Uterus (tissue), 4 donors: Measurements from ENCODE around the gene PRR13. TPM values are rescaled to one million over a fixed set of nuclear protein-coding genes. Genes with fewer than 3 reads are reported as not detected.
"Not testable (repeated sequence)": the region's sequence is repeated elsewhere in the genome, so short reads cannot be mapped to it uniquely, and the experiment has no call there.

Source experiments
- DNase-seq, 2 donors: peaks; one replicate each; pipeline ENCODE4 v3.0.0-alpha.2; 2019 to 2020
- H3K27ac ChIP-seq, 2 donors: fragments of 200-600 bp; sonication (generic); 1 replicate in 1 of 2; 2 replicates in 1 of 2; pipeline ENCODE4 v1.5.1; 2016 to 2018
- H3K27me3 ChIP-seq, 2 donors: fragments of 200-600 bp; sonication (generic); one replicate each; pipeline ENCODE4 v1.5.1; 2018 to 2019; ENCODE audit warnings: control low read depth in 1 of 2
- H3K36me3 ChIP-seq, 2 donors: fragments of 200-600 bp; sonication (generic); one replicate each; pipeline ENCODE4 v1.5.1; 2019; ENCODE audit warnings: control low read depth in 1 of 2
- H3K4me1 ChIP-seq, 2 donors: fragments of 200-600 bp; sonication (generic); one replicate each; pipeline ENCODE4 v1.5.1; 2018 to 2019; ENCODE audit warnings: control low read depth in 1 of 2
- H3K4me3 ChIP-seq, 2 donors: fragments of 200-600 bp; sonication (generic); 1 replicate in 1 of 2; 2 replicates in 1 of 2; pipeline ENCODE4 v1.5.1; 2018 to 2019; ENCODE audit warnings: mild to moderate bottlenecking in 1 of 2
- H3K9me3 ChIP-seq, 2 donors: fragments of 200-600 bp; sonication (generic); one replicate each; pipeline ENCODE4 v1.5.1; 2019; ENCODE audit warnings: control low read depth in 1 of 2
- POLR2A ChIP-seq, 2 donors: fragments of 450-650 bp; IDR thresholded peaks; one replicate each; pipeline ENCODE4 v1.6.1; 2016; ENCODE audit warnings: antibody characterized with exemption in 2 of 2, mild to moderate bottlenecking in 1 of 2, moderate library complexity in 1 of 2
- intact Hi-C: fragments of 100-400 bp; cut with DNase I; formaldehyde crosslinking; loops from one replicate; pipeline ENCODE4 v1.15.1; 2023; ENCODE audit warnings: low total_unique reads
- total RNA-seq, 4 donors: library from RNA; depleted of rRNA in 3 of 4; stranded (reverse); fragments of >200 nt in 3 of 4; gene quantifications; one replicate each; pipeline versions ENCODE4 v1.1.0 to v1.2.4, GENCODE V29; 2014 to 2023
- TF ChIP-seq, protein P1 (sequence below), 4 experiments: fragments of 200-600 bp in 2 of 4; fragments of 450-650 bp in 2 of 4; sonication (generic) in 2 of 4; IDR thresholded peaks; one replicate each; pipeline ENCODE4 v1.5.1; 2016 to 2019; ENCODE audit warnings: antibody characterized with exemption in 4 of 4, mild to moderate bottlenecking in 2 of 4, moderate library complexity in 1 of 4
- donor health status: DM: yes; HTN: yes; CAD: no.

The PRR13 gene
- total RNA-seq, 4 donors from 2014 or later = 2.6 to 88.2 (median 20.1) TPM

DNA sequence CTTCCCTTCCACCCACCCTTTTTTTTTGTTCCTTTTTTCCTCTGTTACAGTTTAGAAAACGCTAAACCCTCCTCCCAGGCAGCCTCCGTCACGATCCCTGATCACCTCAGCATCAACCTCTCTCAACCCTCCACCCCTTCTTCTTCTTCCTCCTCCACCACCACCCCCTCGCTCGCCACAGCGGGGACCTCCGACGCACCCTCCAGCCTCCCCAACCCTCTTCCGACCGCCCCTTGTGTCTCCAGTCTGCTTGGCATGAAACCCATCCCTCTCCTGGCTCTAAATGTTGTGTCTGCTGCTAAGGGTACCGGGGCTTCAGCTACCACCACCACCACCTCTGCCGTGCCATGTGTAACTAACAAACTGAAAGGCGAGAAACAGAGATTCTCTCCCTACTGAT lies 33.3 kb downstream of the PRR13 start:
- TF ChIP-seq, protein P1, sequence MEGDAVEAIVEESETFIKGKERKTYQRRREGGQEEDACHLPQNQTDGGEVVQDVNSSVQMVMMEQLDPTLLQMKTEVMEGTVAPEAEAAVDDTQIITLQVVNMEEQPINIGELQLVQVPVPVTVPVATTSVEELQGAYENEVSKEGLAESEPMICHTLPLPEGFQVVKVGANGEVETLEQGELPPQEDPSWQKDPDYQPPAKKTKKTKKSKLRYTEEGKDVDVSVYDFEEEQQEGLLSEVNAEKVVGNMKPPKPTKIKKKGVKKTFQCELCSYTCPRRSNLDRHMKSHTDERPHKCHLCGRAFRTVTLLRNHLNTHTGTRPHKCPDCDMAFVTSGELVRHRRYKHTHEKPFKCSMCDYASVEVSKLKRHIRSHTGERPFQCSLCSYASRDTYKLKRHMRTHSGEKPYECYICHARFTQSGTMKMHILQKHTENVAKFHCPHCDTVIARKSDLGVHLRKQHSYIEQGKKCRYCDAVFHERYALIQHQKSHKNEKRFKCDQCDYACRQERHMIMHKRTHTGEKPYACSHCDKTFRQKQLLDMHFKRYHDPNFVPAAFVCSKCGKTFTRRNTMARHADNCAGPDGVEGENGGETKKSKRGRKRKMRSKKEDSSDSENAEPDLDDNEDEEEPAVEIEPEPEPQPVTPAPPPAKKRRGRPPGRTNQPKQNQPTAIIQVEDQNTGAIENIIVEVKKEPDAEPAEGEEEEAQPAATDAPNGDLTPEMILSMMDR (IDR thresholded peaks at IDR 0.05) = no peak
- TF ChIP-seq POLR2A (IDR thresholded peaks at IDR 0.05) = no peak
- no peaks in the 10 kb centered on the region for H3K27me3 ChIP-seq
- H3K4me3 ChIP-seq = no peak overlapping the region
- no peaks in the 10 kb centered on the region for H3K9me3 ChIP-seq
- peaks cover 5 to 15% of the 10 kb centered on the region in 2 donors for H3K4me1 ChIP-seq
- H3K27ac ChIP-seq = peak overlapping the region; percentile 9 to 57
- H3K36me3 ChIP-seq = no peaks in the 10 kb centered on the region
- intact Hi-C loops = no loop called here
- no peak for DNase-seq

DNA sequence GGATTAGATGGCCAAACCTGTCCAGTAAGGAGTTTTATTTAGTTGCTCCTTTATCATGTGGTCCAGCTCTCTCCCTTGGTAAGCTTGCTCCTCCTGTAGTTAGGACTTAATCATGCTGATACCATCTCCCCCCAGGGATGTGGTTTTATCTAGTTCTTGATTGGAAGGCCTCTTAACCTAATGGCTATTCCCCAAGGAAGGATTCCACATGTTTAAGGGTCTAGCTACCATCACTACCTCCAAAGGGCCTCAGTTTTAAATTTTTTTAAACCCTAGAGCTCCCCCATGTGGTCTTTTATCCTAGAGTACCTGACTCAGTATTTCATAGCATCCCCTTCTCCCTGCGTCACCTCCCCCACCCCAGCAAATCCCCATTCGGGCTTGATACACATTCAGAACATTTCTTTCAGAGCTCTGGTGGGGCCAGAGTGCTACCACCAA lies 35.3 kb downstream of the PRR13 start:
- no peak for TF ChIP-seq POLR2A (IDR thresholded peaks at IDR 0.05)
- TF ChIP-seq, protein P1 (IDR thresholded peaks at IDR 0.05) = no peak
- peak overlapping the region in 1 of 2 donors; percentile 17 for H3K27ac ChIP-seq

DNA sequence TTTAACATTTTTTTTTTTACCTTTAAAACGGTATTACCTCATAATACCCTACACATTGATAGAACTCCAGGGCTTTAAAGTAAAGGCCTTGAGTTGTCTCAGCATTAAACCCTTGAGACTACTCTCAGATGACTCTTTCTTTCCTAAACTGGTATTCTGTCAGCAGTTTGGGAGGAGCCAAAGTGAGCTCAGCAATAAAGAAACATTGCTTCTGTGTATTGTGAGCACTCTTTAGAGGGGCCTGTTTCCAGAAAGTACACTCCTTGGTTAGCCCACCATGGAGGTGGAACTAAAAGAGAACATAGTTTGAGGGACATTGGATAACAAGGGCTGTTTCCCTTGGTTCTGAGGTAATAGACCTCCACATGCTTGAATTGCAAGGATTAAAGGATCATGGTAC lies 37.3 kb downstream of the PRR13 start:
- Histone ChIP-seq H3K27me3 (no peaks in the 10 kb centered on the region), H3K9me3 (no peaks in the 10 kb centered on the region), H3K4me1 (peaks cover 5 to 15% of the 10 kb centered on the region in 2 donors), H3K36me3 (no peaks in the 10 kb centered on the region), H3K4me3 (no peak overlapping the region), H3K27ac (no peak overlapping the region)
- intact Hi-C loops = no loop called here
- no peak for DNase-seq
- TF ChIP-seq, protein P1 (IDR thresholded peaks at IDR 0.05) = no peak
- no peak for TF ChIP-seq POLR2A (IDR thresholded peaks at IDR 0.05)

More for the DNA sequence above, 35.3 kb downstream of the PRR13 start:
- H3K9me3 ChIP-seq = no peaks in the 10 kb centered on the region
- H3K27me3 ChIP-seq = no peaks in the 10 kb centered on the region
- intact Hi-C loops = no loop called here
- no peak overlapping the region for H3K4me3 ChIP-seq
- no peaks in the 10 kb centered on the region for H3K36me3 ChIP-seq
- DNase-seq = no peak
- H3K4me1 ChIP-seq = peaks cover 5 to 19% of the 10 kb centered on the region in 2 donors

DNA sequence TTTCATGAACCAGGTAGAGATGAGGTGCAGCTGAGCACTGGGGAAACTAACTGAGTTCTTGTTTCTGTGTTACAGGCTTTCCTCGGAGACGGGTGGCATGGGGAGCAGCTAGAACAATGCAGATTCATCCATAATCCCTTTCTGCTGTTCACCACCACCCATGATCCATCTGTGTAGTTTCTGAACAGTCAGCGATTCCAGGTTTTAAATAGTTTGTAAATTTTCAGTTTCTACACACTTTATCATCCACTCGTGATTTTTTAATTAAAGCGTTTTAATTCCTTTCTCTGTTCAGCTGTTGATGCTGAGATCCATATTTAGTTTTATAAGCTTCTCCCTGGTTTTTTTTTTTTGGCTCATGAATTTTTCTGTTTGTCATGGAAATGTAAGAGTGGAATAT lies 37.8 kb downstream of the PRR13 start:
- no peak for DNase-seq
- H3K4me3 ChIP-seq = no peak overlapping the region
- H3K27ac ChIP-seq = no peak overlapping the region
- no peaks in the 10 kb centered on the region for H3K9me3 ChIP-seq
- no peaks in the 10 kb centered on the region for H3K36me3 ChIP-seq
- intact Hi-C loops = no loop called here
- no peaks in the 10 kb centered on the region for H3K27me3 ChIP-seq
- H3K4me1 ChIP-seq = peaks cover 5 to 15% of the 10 kb centered on the region in 2 donors
- no peak for TF ChIP-seq POLR2A (IDR thresholded peaks at IDR 0.05)
- TF ChIP-seq, protein P1 (IDR thresholded peaks at IDR 0.05) = no peak

DNA sequence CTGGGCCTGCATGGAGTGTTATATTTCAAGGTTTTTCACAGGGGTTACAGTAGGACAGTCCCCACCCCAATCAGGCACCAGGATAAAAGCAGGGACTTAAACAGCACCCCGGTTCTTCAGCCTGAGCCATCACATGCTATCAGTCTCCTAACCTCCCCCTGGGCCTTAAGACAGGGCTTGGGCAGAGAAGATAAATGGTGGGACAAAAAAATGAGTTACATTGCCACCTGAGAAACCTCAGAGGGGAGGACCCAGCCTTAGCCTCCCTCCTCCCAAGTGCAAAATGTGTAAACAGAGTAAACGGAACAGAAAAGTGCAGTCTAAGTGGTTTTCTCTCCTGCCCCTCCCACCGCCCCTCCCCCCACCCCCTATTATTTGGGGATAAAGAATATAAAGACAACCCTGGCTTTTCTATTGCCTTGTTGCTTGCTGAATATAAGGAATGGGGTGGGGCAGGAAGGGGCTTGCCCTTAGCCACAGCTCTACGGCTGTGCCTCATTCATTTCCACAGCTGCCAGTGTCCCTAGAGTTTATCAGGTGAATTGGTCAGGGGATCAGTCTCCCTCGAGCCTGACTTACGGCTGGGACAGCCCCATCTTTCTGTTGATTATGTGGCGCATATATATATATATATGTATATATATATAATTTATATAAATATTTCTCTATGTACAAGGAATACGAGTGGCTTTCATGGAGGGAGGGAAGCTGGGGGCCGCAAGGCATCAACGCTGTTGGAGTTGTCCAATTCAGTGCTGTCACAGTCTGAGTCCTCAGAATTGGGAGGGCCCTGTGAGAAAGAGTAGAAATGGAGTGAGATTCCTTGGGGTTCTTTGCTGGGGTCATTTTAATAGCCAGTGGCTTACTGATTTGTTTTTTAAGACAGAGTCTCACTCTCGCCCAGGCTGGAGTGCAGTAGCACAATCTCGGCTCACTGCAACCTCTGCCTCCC lies 39.2 kb downstream of the PRR13 start:
- no peak overlapping the region for H3K27ac ChIP-seq
- DNase-seq = no peak

DNA sequence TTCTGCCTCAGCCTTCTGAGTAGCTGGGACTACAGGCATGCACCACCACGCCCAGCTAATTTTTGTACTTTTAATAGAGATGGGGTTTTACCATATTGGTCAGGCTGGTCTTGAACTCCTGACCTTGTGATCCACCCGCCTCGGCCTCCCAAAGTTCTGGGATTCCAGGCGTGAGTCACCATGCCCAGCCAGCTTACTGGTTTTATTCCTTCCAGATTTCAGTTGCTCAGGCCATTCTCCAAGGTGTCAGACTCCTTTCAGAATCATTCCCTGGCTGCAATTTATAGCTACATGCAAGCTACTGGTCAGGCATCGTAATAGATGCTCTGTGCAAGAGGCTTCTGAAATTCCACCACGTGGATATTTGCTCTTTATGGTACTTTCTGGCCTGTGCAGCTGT lies 39.9 kb downstream of the PRR13 start:
- peak in 1 of 2 donors; percentile 17 for DNase-seq
- intact Hi-C loops = not testable (repeated sequence)

More for the DNA sequence above, 39.2 kb downstream of the PRR13 start:
- Histone ChIP-seq H3K36me3 (no peaks in the 10 kb centered on the region), H3K4me3 (no peak overlapping the region), H3K4me1 (peaks cover 0 to 4% of the 10 kb centered on the region in 2 donors), H3K27me3 (no peaks in the 10 kb centered on the region), H3K9me3 (no peaks in the 10 kb centered on the region)
- intact Hi-C loops = no loop called here
- TF ChIP-seq, protein P1 (IDR thresholded peaks at IDR 0.05) = no peak
- no peak for TF ChIP-seq POLR2A (IDR thresholded peaks at IDR 0.05)

More for the DNA sequence above, 39.9 kb downstream of the PRR13 start:
- not testable (repeated sequence) for H3K27me3 ChIP-seq, H3K36me3 ChIP-seq, H3K9me3 ChIP-seq, H3K4me3 ChIP-seq, H3K27ac ChIP-seq, H3K4me1 ChIP-seq
